HepG2 (cell line): ENCODE measurements around the gene LRRC27. TPM values are rescaled to one million over a fixed set of nuclear protein-coding genes. Genes with fewer than 3 reads are reported as not detected.

Experiments
- ATAC-seq: fragments of 200-7000 bp; cut with Tn5 transposase; 3 replicates; pipeline ENCODE4 v1.9.1; 2020; ENCODE audit warnings: mild to moderate bottlenecking, moderate library complexity
- BruUV-seq: library from RNA; stranded (reverse); fragments of 400-500 nt; replicated peaks from 2 replicates; lab custom pipeline; 2021; lab: Mats Ljungman, UMichigan
- CTCF ChIA-PET: fragments of 300-600 bp; formaldehyde crosslinking; extraction: SDS; loops from one replicate; lab custom pipeline; 2021; ENCODE audit warnings: low total read pairs, inconsistent platforms, low intra/inter-chr PET ratio; lab: Yijun Ruan, JAX
- POLR2A ChIA-PET: fragments of 350-600 bp; sonication (Branson Sonifier 250); formaldehyde crosslinking; loops from one replicate; lab custom pipeline; 2020; ENCODE audit warnings: antibody characterized with exemption, inconsistent platforms; lab: Yijun Ruan, JAX
- DNase-seq: peaks from one replicate; pipeline ENCODE4 v3.0.0-alpha.2; 2015; ENCODE audit warnings: low spot score
- FAIRE-seq: peaks from 3 replicates; lab custom pipeline; 2011; peaks lifted over from hg19 to GRCh38; lab: Jason Lieb, UNC
- H2AFZ ChIP-seq: one replicate; pipeline ENCODE4 v1.6.1; 2011; ENCODE audit warnings: low read length, inconsistent platforms
- H3K27ac ChIP-seq: fragments of 300-600 bp; 3 replicates; pipeline ENCODE4 v1.8.0; 2011; ENCODE audit warnings: mixed run types, mild to moderate bottlenecking, mixed read lengths, low read length, inconsistent platforms; ENCODE audit not compliant: insufficient read depth; ENCODE audit errors: extremely low read length
- H3K27me3 ChIP-seq, 2 experiments: fragments of 200-600 bp in 1 of 2; 2 replicates in 1 of 2; 3 replicates in 1 of 2; pipeline versions ENCODE4 v1.6.0 to v1.8.0; 2011; ENCODE audit warnings: low read length in 2 of 2, mild to moderate bottlenecking in 2 of 2, moderate library complexity in 2 of 2, inconsistent platforms in 1 of 2; ENCODE audit not compliant: insufficient read depth in 2 of 2, control insufficient read depth in 1 of 2
- H3K36me3 ChIP-seq, 2 experiments: fragments of 200-600 bp in 1 of 2; replicated peaks in 1 of 2; 2 replicates in 1 of 2; 3 replicates in 1 of 2; pipeline versions ENCODE4 v1.5.1 to v1.8.0; 2011; ENCODE audit warnings: low read length in 2 of 2, inconsistent platforms in 1 of 2; ENCODE audit not compliant: insufficient read depth in 2 of 2, control insufficient read depth in 1 of 2
- H3K4me1 ChIP-seq: 2 replicates; pipeline ENCODE4 v1.5.1; 2012; ENCODE audit warnings: low read length, inconsistent platforms; ENCODE audit not compliant: insufficient read depth
- H3K4me2 ChIP-seq: 2 replicates; pipeline ENCODE4 v1.6.0; 2011; ENCODE audit warnings: low read depth, low read length, inconsistent platforms
- H3K4me3 ChIP-seq, 3 experiments: fragments of 200-600 bp in 1 of 3; sonication (generic), shearing (Covaris generic) in 1 of 3; replicated peaks in 1 of 3; 2 replicates each; pipeline ENCODE4 v1.5.1; 2011 to 2016; ENCODE audit warnings: low read length in 3 of 3, inconsistent platforms in 2 of 3, low read depth in 2 of 3, mild to moderate bottlenecking in 2 of 3, control low read depth in 1 of 3, mixed read lengths in 1 of 3; ENCODE audit not compliant: insufficient read depth in 1 of 3
- H3K79me2 ChIP-seq: one replicate; pipeline ENCODE4 v1.6.1; 2011; ENCODE audit warnings: low read length, inconsistent platforms; ENCODE audit not compliant: insufficient read depth
- H3K9ac ChIP-seq: 2 replicates; pipeline ENCODE4 v1.6.0; 2011; ENCODE audit warnings: mild to moderate bottlenecking, low read depth, low read length, inconsistent platforms; ENCODE audit not compliant: insufficient read depth
- H3K9me3 ChIP-seq: 2 replicates; pipeline ENCODE4 v1.5.1; 2012; ENCODE audit warnings: mild to moderate bottlenecking, low read length
- H4K20me1 ChIP-seq: 2 replicates; pipeline ENCODE4 v1.6.0; 2011; ENCODE audit warnings: inconsistent platforms, mild to moderate bottlenecking, low read length, moderate library complexity; ENCODE audit not compliant: insufficient read depth
- AGO2 ChIP-seq: fragments of 200-400 bp; formaldehyde crosslinking; optimal IDR thresholded peaks from 2 replicates; pipeline ENCODE3; 2017; ENCODE audit warnings: mild to moderate bottlenecking, low read depth, low read length, moderate library complexity
- ESRRA ChIP-seq: sonication (generic); formaldehyde crosslinking; IDR thresholded peaks from 2 replicates; pipeline ENCODE4 v1.5.1; 2020; ENCODE audit warnings: mild to moderate bottlenecking, low read depth, missing genetic modification reagents
- HNRNPL ChIP-seq: fragments of 200-400 bp; formaldehyde crosslinking; IDR thresholded peaks from 2 replicates; pipeline ENCODE4 v1.6.1; 2017; ENCODE audit warnings: mild to moderate bottlenecking, low read depth, low read length
- MAFF ChIP-seq: IDR thresholded peaks from 2 replicates; pipeline ENCODE4 v1.6.1; 2011; ENCODE audit warnings: low read depth, low read length, improper control_type of control experiment
- MAFK ChIP-seq, 2 experiments: IDR thresholded peaks in 1 of 2; conservative IDR thresholded peaks in 1 of 2; 2 replicates each; pipeline ENCODE4 v1.6.1; 2011; ENCODE audit warnings: improper control_type of control experiment in 2 of 2, low read length in 2 of 2
- TBX2 ChIP-seq: sonication (generic); formaldehyde crosslinking; IDR thresholded peaks from 2 replicates; pipeline ENCODE4 v1.5.0; 2020; ENCODE audit warnings: missing genetic modification reagents, mild to moderate bottlenecking, borderline replicate concordance
- ZNF124 ChIP-seq: sonication (generic); formaldehyde crosslinking; IDR thresholded peaks from 2 replicates; pipeline ENCODE4 v1.4.0; 2020; ENCODE audit warnings: missing genetic modification reagents
- ZNF33A ChIP-seq: sonication (generic); formaldehyde crosslinking; IDR thresholded peaks from 2 replicates; pipeline ENCODE4 v1.5.1; 2020; ENCODE audit warnings: missing genetic modification reagents, mild to moderate bottlenecking, moderate library complexity, borderline replicate concordance
- ZNF775 ChIP-seq: sonication (generic); formaldehyde crosslinking; IDR thresholded peaks from 2 replicates; pipeline ENCODE4 v1.4.0; 2020; ENCODE audit warnings: missing genetic modification reagents, mild to moderate bottlenecking, moderate library complexity, borderline replicate concordance
- WGBS: methylation state at CpG from one replicate; pipeline ENCODE4 v1.1.6; 2017; ENCODE audit warnings: low lambda C conversion rate; 5-methylcytosine and 5-hydroxymethylcytosine counted together
- in situ Hi-C: cut with HindIII; loops from 2 replicates; pipeline ENCODE4 v1.10.0; 2017; ENCODE audit warnings: low pct_unique_long_range_greater_than_20kb; ENCODE audit not compliant: extremely low pct_ligation_motif_present
- intact Hi-C: fragments of 100-400 bp; cut with micrococcal nuclease; formaldehyde crosslinking; loops from one replicate; pipeline ENCODE4 v1.10.0; 2022; ENCODE audit not compliant: unreplicated experiment
- polyA plus RNA-seq, 8 experiments: library from polyadenylated mRNA; depleted of rRNA in 3 of 8; stranded (reverse) in 7 of 8; unstranded in 1 of 8; fragments of >200 nt; fragmentation: Illumina TruSeq in 4 of 8; extraction: Trizol in 4 of 8; gene quantifications; 2 replicates each; pipeline versions ENCODE4 v1.2.1 to v1.2.3, GENCODE V29; 2011 to 2016; ENCODE audit warnings: low read depth in 4 of 8, missing spikeins in 1 of 8, mixed read lengths in 1 of 8; ENCODE audit not compliant: insufficient read depth in 1 of 8
- total RNA-seq, 5 experiments: library from RNA; depleted of rRNA; stranded (reverse); fragments of >200 nt; fragmentation: Illumina TruSeq; extraction: Trizol; gene quantifications; 2 replicates each; pipeline ENCODE4 v1.2.3, GENCODE V29; 2016; ENCODE audit warnings: low read depth in 1 of 5

LRRC27 gene
- total and polyA plus RNA-seq, 2 of the 13 experiments (the other 11 are each of a cell fraction or from before 2014, with no cell fraction given): 4.2 to 4.6 TPM

DNA sequence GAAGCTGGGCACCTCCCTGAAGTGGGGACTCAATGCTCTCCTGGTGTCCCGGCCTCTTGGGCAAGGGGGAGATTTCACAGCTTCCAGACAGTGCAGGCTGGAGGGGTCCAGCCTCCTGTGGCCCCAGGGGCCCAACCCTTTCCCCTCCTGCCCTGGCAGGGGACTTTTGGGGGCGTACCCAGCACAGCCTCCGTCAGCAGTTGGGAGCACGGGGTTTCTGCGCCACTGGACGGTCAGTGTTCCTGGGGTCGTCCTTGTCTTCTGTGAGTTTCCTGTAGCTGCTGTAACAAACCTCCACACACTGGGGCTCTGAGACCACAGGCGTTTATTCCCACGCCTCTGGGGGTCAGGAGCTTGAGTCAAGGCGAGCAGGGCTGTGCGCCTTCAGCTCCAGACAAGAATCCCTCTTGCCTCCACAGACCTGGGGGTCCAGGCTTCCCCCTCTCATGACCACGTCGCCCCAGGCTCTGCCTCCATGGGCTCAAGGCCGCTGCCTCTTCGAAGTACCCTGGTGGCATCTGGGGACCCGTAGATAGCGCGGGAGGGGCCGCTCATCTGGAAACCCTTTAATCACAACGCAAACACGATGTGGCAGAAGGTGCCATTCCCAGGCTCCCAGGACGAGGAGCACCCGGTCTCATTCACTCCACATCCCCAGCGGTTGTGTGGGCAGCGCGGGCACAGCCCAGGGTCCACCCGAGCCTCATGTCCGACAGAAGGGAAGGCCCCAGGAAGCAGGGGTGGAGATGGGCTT, 79.0 kb downstream of the LRRC27 start:
- Histone ChIP-seq H3K36me3 (no peaks in the 10 kb centered on the region), H3K9ac (no peak overlapping the region), H2AFZ (no peak overlapping the region), H3K27me3 (no peaks in the 10 kb centered on the region), H3K4me1 (peaks cover 46% of the 10 kb centered on the region), H4K20me1 (no peaks in the 10 kb centered on the region), H3K4me2 (no peak overlapping the region), H3K4me3 (no peak overlapping the region), H3K79me2 (no peaks in the 10 kb centered on the region), H3K9me3 (no peaks in the 10 kb centered on the region), H3K27ac (no peak overlapping the region)
- ATAC-seq (no peak), DNase-seq (no peak), FAIRE-seq (no peak)
- TF ChIP-seq ZNF775 (CRISPR knock-in tag): no peak
- TF ChIP-seq HNRNPL: 0 out of 2 replicates have a peak, but pooled peaks have one; percentile 54
- TF ChIP-seq AGO2: peak; percentile 23
- in situ Hi-C loops (no loop called here), intact Hi-C loops (no loop called here)
- BruUV-seq: no TSS peak
- ChIA-PET CTCF (no interaction called here), POLR2A (interaction anchor here (1.4 kb wide), 1 partner anchor 8 kb away, joined by 3 read pairs; no protein-coding TSS in a partner anchor)
- WGBS: 100% methylated on average over 2 of the region's 28 CpGs

DNA sequence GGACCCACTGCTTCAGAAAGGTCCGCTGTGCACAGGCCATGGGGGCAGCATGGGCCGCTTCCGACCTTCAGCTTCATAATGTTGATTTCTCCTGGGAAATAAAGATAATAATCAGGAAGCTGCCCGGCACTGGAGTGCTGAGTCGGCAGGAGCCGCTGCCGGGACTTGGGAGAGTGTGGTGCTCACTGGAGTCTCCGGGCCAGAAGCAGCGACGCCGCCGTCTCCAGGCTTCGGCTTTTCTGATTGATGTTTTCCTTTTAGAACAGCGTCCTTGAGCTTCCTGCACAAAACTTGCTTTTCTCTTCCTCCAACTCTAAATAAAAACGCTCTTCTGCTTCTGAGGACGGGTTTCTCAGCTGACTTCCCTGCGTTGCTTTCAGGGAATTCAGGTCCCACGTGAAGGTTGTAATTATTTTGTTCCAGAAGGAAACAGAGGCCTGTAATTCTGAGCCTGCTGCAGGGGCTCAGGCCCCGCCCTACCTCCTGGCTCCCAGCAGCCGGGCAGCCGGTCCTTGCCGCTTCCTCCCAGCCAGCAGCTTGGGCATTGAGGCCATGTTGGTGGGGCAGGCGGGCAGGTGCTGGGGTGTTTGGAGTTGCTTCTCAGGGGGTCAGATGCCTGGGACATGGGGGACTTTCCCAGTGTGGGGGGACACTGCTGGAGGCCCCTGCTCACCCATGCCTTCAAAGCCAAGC, 79.7 kb downstream of the LRRC27 start:
- Histone ChIP-seq H3K9me3 (no peaks in the 10 kb centered on the region), H3K9ac (no peak overlapping the region), H3K27ac (no peak overlapping the region), H3K4me3 (peak overlapping the region in 1 of 3 experiments; percentile 3; a peak in 1 of 6 replicates), H3K4me1 (peaks cover 45% of the 10 kb centered on the region), H4K20me1 (no peaks in the 10 kb centered on the region), H3K4me2 (peak overlapping the region; percentile 32; the same call in 1 of the 2 replicates), H3K79me2 (no peaks in the 10 kb centered on the region), H2AFZ (no peak overlapping the region), H3K36me3 (no peaks in the 10 kb centered on the region), H3K27me3 (no peaks in the 10 kb centered on the region)
- 58% methylated on average over 19 of the region's 23 CpGs for WGBS
- DNase-seq (no peak), FAIRE-seq (no peak), ATAC-seq (no peak)
- POLR2A ChIA-PET: interaction anchor here (1.4 to 2.3 kb wide), 2 partner anchors 7 to 10 kb away, joined by 3 to 6 read pairs; no protein-coding TSS in a partner anchor
- no peak for TF ChIP-seq ESRRA (CRISPR knock-in tag)
- 0 out of 2 replicates have a peak, but pooled peaks have one; percentile 42 for TF ChIP-seq MAFF
- TF ChIP-seq ZNF124 (CRISPR knock-in tag): no peak
- TF ChIP-seq ZNF33A (CRISPR knock-in tag): no peak
- TF ChIP-seq TBX2 (CRISPR knock-in tag): no peak
- TF ChIP-seq MAFK (conservative IDR thresholded peaks at IDR 0.05 in 1 of 2, IDR thresholded peaks at IDR 0.05 in 1 of 2; ENCODE audit: low read length in 2 of 2): peak; percentile 37 to 57; a peak in 3 of 4 replicates
- TF ChIP-seq AGO2: peak; percentile 11
- in situ Hi-C loops: no loop called here
- intact Hi-C loops: no loop called here
- CTCF ChIA-PET: no interaction called here
- BruUV-seq: no TSS peak
